ENCODE measurements around the gene CPNE8.

The CPNE8 gene

GRCh38 chr12:38895446-38895845, 9.9 kb downstream of the CPNE8 start:
- DNase-seq (ENCODE audit: low spot score) = no peak

GRCh38 chr12:38892976-38893375, 12.4 kb downstream of the CPNE8 start:
- no peak for DNase-seq (ENCODE audit: low spot score)

GRCh38 chr12:38892087-38892786, 13.2 kb downstream of the CPNE8 start:
- DNase-seq (ENCODE audit: low spot score) = no peak

GRCh38 chr12:38890102-38890855, 15.1 kb downstream of the CPNE8 start:
- no peak for DNase-seq (ENCODE audit: low spot score)

- DNase-seq (ENCODE audit: low spot score) = no peak
Observed at GRCh38 chr12:38889297-38889815, 16.0 kb downstream of the CPNE8 start.

GRCh38 chr12:38887770-38888169, 17.6 kb downstream of the CPNE8 start:
- no peak for DNase-seq (ENCODE audit: low spot score)

- DNase-seq (ENCODE audit: low spot score) = no peak
Observed at GRCh38 chr12:38886931-38887330, 18.5 kb downstream of the CPNE8 start.

GRCh38 chr12:38886064-38886463, 19.3 kb downstream of the CPNE8 start:
- DNase-seq (ENCODE audit: low spot score) = no peak

GRCh38 chr12:38884666-38885065, 20.7 kb downstream of the CPNE8 start:
- DNase-seq (ENCODE audit: low spot score) = no peak

- DNase-seq (ENCODE audit: low spot score) = no peak
Observed at GRCh38 chr12:38883629-38884134, 21.7 kb downstream of the CPNE8 start.

GRCh38 chr12:38880288-38880687, 25.1 kb downstream of the CPNE8 start:
- no peak for DNase-seq (ENCODE audit: low spot score)

GRCh38 chr12:38878986-38879385, 26.4 kb downstream of the CPNE8 start:
- DNase-seq (ENCODE audit: low spot score) = no peak

GRCh38 chr12:38878333-38878705, 27.1 kb downstream of the CPNE8 start:
- DNase-seq (ENCODE audit: low spot score) = peak; percentile 17

GRCh38 chr12:38875586-38876228, 29.7 kb downstream of the CPNE8 start:
- DNase-seq (ENCODE audit: low spot score) = no peak

GRCh38 chr12:38872561-38872960, 32.8 kb downstream of the CPNE8 start:
- no peak for DNase-seq (ENCODE audit: low spot score)

- no peak for DNase-seq (ENCODE audit: low spot score)
Observed at GRCh38 chr12:38872156-38872555, 33.2 kb downstream of the CPNE8 start.

- no peak for DNase-seq (ENCODE audit: low spot score)
Observed at GRCh38 chr12:38869036-38869435, 36.4 kb downstream of the CPNE8 start.

- DNase-seq (ENCODE audit: low spot score) = no peak
Observed at GRCh38 chr12:38850461-38850860, 54.9 kb downstream of the CPNE8 start.

GRCh38 chr12:38847247-38847646, 58.1 kb downstream of the CPNE8 start:
- DNase-seq (ENCODE audit: low spot score) = no peak

GRCh38 chr12:38844267-38844666, 61.1 kb downstream of the CPNE8 start:
- DNase-seq (ENCODE audit: low spot score) = no peak

- DNase-seq (ENCODE audit: low spot score) = no peak
Observed at GRCh38 chr12:38838056-38838850, 67.1 kb downstream of the CPNE8 start.

- DNase-seq (ENCODE audit: low spot score) = no peak
Observed at GRCh38 chr12:38831715-38832114, 73.7 kb downstream of the CPNE8 start.
